NCI-H2029 (cell line): ENCODE results near the gene BMF.
"Not testable (repeated sequence)": the region's sequence is repeated elsewhere in the genome, so short reads cannot be mapped to it uniquely, and the experiment has no call there.

Experiments
- DNase-seq: peaks from one replicate; lab custom pipeline; 2025; lab: John Stamatoyannopoulos, UW

Gene BMF

GRCh38 chr15:40087991-40088928 lies 20.4 kb downstream of the BMF start:
- DNase-seq, result no peak

- no peak for DNase-seq
Measured at GRCh38 chr15:40087068-40087810, 21.4 kb downstream of the BMF start.

- DNase-seq, result no peak
Measured at GRCh38 chr15:40085266-40085665, 23.4 kb downstream of the BMF start.

GRCh38 chr15:40084650-40085049 lies 24.0 kb downstream of the BMF start:
- no peak for DNase-seq

GRCh38 chr15:40082195-40082883 lies 26.3 kb downstream of the BMF start:
- DNase-seq, result no peak

GRCh38 chr15:40081691-40082194 lies 26.9 kb downstream of the BMF start:
- DNase-seq, result no peak

- no peak for DNase-seq
Measured at GRCh38 chr15:40080847-40081246, 27.8 kb downstream of the BMF start.

GRCh38 chr15:40080104-40080503 lies 28.6 kb downstream of the BMF start:
- DNase-seq, result no peak

GRCh38 chr15:40079456-40079855 lies 29.2 kb downstream of the BMF start:
- no peak for DNase-seq

- DNase-seq, result peak; percentile 26
Measured at GRCh38 chr15:40075298-40076044, 33.2 kb downstream of the BMF start.

GRCh38 chr15:40074656-40075055 lies 34.0 kb downstream of the BMF start:
- DNase-seq, result not testable (repeated sequence)

GRCh38 chr15:40073716-40074490 lies 34.8 kb downstream of the BMF start:
- not testable (repeated sequence) for DNase-seq

GRCh38 chr15:40072216-40072990 lies 36.3 kb downstream of the BMF start:
- no peak for DNase-seq

GRCh38 chr15:40070608-40071218 lies 38.0 kb downstream of the BMF start:
- DNase-seq, result no peak

GRCh38 chr15:40070166-40070557 lies 38.5 kb downstream of the BMF start:
- no peak for DNase-seq

- peak; percentile 91 for DNase-seq
Measured at GRCh38 chr15:40069178-40070165, 39.2 kb downstream of the BMF start.

- DNase-seq, result no peak
Measured at GRCh38 chr15:40067921-40068624, 40.6 kb downstream of the BMF start.

- no peak for DNase-seq
Measured at GRCh38 chr15:40066589-40066988, 42.1 kb downstream of the BMF start.
